Activated T-cell treated with anti-CD3 and anti-CD28 coated beads, Interleukin-2, amount 50 U/mL, for 24 hours (primary cell): ENCODE results near the gene PPIH.
A peak's percentile ranks its signal among the peaks of the same experiment; 100 is the strongest.
"Not testable (repeated sequence)": the region's sequence is repeated elsewhere in the genome, so short reads cannot be mapped to it uniquely, and the experiment has no call there.

Experiments used
- DNase-seq: peaks from one replicate; pipeline ENCODE4 v3.0.0-alpha.2; 2020
- H3K27ac Mint-ChIP-seq: 2 replicates; pipeline ENCODE4 v1.8.0; 2020; ENCODE audit warnings: mild to moderate bottlenecking, mixed read lengths
- H3K27me3 Mint-ChIP-seq: 2 replicates; pipeline ENCODE4 v1.8.0; 2020; ENCODE audit warnings: mixed read lengths
- H3K36me3 Mint-ChIP-seq: 2 replicates; pipeline ENCODE4 v1.8.0; 2020; ENCODE audit warnings: low read depth, mixed read lengths
- H3K4me1 Mint-ChIP-seq: 2 replicates; pipeline ENCODE4 v1.8.0; 2020; ENCODE audit warnings: low read depth, mixed read lengths
- H3K4me3 Mint-ChIP-seq: 2 replicates; pipeline ENCODE4 v1.8.0; 2020; ENCODE audit warnings: mild to moderate bottlenecking, moderate library complexity, mixed read lengths
- H3K9me3 Mint-ChIP-seq: 2 replicates; pipeline ENCODE4 v1.8.0; 2020; ENCODE audit warnings: mixed read lengths

The PPIH gene

DNA sequence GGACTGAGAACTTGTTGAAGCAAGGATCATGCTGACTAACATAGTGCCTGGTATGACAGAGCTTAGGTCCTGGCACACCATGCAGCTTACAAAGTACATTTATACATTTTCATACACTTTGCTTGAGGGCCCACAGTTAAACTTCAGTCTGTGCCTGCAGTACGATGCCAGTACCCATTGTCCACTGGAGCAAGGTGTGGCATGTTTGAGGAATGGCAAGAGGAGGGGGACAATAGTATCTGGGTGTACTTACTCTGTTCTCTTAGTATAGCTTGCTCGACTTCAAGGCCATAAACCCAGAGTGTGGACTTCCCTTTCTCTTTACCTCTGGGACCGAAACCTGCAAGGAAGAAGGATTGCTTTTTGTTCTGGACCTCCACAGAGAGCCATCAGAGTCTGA is 17.2 kb downstream of the PPIH start:
- H3K4me1 Mint-ChIP-seq: peaks cover 11% of the 10 kb centered on the region
- no peaks in the 10 kb centered on the region for H3K9me3 Mint-ChIP-seq
- H3K36me3 Mint-ChIP-seq: peaks cover 65% of the 10 kb centered on the region
- no peak for DNase-seq
- H3K27me3 Mint-ChIP-seq: no peaks in the 10 kb centered on the region
- H3K27ac Mint-ChIP-seq: no peak overlapping the region
- no peak overlapping the region for H3K4me3 Mint-ChIP-seq

DNA sequence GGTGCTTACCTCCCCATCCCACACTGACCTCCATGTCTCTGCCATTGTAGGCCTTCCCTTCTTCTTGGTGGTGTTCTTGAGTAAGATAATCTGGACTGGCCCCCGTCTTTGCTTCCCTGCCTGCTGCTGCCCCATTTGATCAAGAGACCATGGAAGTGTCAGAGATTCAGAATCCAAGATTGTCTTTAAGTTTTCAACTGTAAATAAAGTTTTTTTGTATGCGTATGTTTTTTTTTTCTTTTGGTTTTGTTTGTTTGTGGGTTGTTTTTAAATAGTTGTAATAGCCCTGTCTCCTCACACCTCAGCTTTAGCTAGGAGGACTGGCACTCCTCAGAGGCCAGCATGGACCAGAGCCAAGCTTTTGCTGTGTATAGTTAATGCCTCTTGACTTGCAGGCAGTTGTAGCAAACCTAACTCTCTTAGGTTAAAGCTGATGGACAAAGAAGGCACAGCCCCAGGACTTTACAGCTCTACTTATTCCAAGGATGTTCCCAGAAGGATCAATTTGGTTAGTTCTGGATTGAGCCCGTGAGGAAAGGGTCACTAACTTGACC is 18.4 kb downstream of the PPIH start:
- H3K4me3 Mint-ChIP-seq: no peak overlapping the region
- H3K4me1 Mint-ChIP-seq: peaks cover 21% of the 10 kb centered on the region
- H3K9me3 Mint-ChIP-seq: no peaks in the 10 kb centered on the region
- no peaks in the 10 kb centered on the region for H3K27me3 Mint-ChIP-seq
- H3K36me3 Mint-ChIP-seq: peaks cover 70% of the 10 kb centered on the region
- DNase-seq: no peak
- H3K27ac Mint-ChIP-seq: no peak overlapping the region

DNA sequence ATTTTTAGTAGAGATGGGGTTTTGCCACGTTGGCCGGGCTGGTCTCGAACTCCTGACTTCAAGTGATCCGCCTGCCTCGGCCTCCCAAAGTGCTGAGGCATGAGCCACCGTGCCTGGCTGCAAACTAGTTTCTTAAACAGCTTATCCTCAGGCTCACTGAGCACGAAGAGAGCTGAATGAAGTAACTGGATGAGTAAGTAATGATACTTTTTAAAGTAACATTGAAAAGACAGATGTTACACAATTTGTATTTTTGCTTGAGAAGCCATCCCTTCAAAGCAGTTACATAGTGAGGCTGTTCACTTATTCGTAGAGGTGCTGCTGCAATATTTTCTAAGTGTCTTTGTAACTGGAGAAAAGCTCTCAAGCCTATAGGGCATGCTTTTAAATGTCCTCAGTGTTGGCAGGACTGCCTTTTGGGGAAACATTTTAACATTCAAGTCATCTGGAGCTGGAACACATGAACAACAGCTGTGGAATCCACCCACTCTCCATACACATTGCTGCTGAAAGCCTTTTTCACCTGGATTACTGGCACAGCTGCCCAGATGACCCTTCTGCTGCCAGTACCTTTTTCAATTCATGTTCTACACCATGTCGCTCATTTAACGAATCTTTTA is 21.3 kb downstream of the PPIH start:
- peaks cover 26% of the 10 kb centered on the region for H3K4me1 Mint-ChIP-seq
- no peak overlapping the region for H3K27ac Mint-ChIP-seq
- H3K9me3 Mint-ChIP-seq: no peaks in the 10 kb centered on the region
- no peak for DNase-seq
- H3K27me3 Mint-ChIP-seq: no peaks in the 10 kb centered on the region
- no peak overlapping the region for H3K4me3 Mint-ChIP-seq
- H3K36me3 Mint-ChIP-seq: peaks cover 65% of the 10 kb centered on the region

DNA sequence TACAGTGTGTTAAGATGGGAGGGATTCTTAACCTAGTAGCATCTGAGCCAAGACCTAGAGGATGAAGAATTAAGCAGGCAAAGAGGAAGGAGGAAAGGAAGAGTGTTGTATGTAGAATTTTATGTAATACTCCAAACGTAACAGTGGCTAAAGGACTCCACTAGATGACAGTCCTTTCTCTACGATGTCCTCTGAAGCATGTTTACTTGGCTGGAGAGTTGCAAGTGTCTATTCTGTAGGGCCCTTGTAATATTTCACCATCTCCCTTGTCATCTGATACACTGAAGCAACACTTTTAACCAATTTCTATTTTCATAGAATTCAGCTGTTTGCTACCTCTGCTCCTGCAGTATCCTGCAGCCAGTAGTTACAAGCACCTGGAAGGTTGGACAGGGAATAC is 21.8 kb downstream of the PPIH start:
- no peaks in the 10 kb centered on the region for H3K27me3 Mint-ChIP-seq
- H3K36me3 Mint-ChIP-seq: peaks cover 65% of the 10 kb centered on the region
- H3K27ac Mint-ChIP-seq: no peak overlapping the region
- H3K4me1 Mint-ChIP-seq: peaks cover 32% of the 10 kb centered on the region
- DNase-seq: no peak
- no peaks in the 10 kb centered on the region for H3K9me3 Mint-ChIP-seq
- peak overlapping the region; percentile 88 for H3K4me3 Mint-ChIP-seq

DNA sequence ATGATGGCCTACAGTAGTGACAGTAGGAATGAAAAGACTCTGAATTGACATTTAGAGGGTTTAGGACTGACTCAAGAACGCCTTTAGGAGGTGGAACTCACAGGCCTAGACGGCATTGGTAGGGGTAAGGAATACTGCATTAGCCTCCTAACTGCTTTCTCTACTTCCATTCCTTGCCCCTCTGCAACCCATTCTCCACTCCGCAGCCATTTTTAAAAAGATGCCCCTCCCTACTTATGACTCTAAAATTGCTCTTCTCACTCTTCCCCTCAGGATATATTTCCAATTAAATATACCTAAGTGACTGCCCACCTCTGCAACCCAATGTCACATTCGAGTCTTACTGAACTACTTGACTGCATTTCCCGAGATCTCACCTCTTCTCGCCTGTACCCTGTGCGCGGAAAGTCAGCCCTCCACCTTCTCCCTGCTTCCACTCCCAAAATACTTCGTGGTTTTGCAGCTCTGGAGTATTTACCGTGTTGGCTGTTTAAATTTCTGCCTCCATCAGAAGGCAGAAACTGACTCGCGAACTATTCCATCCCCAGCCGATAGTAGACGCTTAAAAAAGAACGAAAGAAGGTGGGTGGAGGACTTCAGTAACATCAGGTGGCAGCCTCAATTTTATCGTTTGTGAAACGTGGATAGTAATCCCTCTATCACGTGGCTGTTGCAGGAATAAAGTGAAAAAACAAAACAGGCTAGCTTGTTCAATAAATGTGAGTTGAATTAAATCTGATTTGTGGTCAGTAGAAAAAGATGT is 22.9 kb downstream of the PPIH start:
- peaks cover 65% of the 10 kb centered on the region for H3K36me3 Mint-ChIP-seq
- H3K27ac Mint-ChIP-seq: peak overlapping the region; percentile 99
- peak; percentile 49 for DNase-seq
- H3K4me1 Mint-ChIP-seq: peaks cover 41% of the 10 kb centered on the region
- H3K9me3 Mint-ChIP-seq: no peaks in the 10 kb centered on the region
- no peaks in the 10 kb centered on the region for H3K27me3 Mint-ChIP-seq
- H3K4me3 Mint-ChIP-seq: peak overlapping the region; percentile 88

DNA sequence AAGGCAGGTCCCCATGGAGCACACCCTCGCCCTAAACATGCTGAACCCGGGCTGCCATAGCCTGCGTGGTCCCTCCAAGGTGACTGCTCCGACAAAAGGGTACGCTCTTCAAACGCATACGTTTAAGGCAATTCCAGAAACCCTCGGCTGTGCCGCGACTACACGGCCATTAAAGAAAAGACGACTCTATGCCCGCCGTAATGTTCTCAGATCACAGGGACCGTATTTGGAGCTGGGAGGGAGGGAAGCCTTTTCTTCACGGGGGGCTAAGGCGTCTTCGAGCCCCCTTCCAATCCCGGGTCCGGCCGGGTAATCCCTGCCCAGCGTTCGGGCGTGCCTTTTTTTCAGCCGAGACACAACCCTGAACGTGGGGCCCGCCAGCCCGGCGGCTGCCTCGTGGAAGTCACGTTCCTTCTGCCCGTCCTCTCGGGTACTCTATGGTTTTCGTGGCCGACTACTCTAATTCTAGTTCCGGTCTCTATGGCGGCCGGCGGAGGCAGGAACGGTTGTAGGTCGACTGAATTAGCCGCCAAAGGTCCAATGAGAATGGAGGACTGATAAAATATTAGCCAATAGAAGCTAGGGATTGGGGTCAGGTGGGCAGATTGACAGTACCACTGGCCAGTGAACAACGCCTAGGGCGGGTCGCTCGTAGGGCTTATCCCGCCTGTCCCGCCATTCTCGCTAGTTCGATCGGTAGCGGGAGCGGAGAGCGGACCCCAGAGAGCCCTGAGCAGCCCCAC is 23.7 kb downstream of the PPIH start, which contains the start of gene YBX1:
Gene YBX1 (plus strand): TSS at position 678 of the 743 bp plus-strand sequence. CDS start 148 bp downstream, outside the sequence.
- no peaks in the 10 kb centered on the region for H3K9me3 Mint-ChIP-seq
- H3K4me3 Mint-ChIP-seq: peak within 1 kb of the TSS; percentile 96
- no peaks in the 10 kb centered on the region for H3K27me3 Mint-ChIP-seq
- DNase-seq: peak; percentile 97
- H3K27ac Mint-ChIP-seq: peak within 1 kb of the TSS; percentile 99
- H3K36me3 Mint-ChIP-seq: peaks cover 65% of the 10 kb centered on the region
- peaks cover 49% of the 10 kb centered on the region for H3K4me1 Mint-ChIP-seq

DNA sequence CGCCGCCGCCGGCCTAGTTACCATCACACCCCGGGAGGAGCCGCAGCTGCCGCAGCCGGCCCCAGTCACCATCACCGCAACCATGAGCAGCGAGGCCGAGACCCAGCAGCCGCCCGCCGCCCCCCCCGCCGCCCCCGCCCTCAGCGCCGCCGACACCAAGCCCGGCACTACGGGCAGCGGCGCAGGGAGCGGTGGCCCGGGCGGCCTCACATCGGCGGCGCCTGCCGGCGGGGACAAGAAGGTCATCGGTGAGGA is 24.2 kb downstream of the PPIH start:
- not testable (repeated sequence) for DNase-seq, H3K27me3 Mint-ChIP-seq, H3K9me3 Mint-ChIP-seq
- H3K36me3 Mint-ChIP-seq: peaks cover 66% of the 10 kb centered on the region
- peaks cover 54% of the 10 kb centered on the region for H3K4me1 Mint-ChIP-seq
- peak overlapping the region; percentile 99 for H3K27ac Mint-ChIP-seq
- peak overlapping the region; percentile 88 for H3K4me3 Mint-ChIP-seq

DNA sequence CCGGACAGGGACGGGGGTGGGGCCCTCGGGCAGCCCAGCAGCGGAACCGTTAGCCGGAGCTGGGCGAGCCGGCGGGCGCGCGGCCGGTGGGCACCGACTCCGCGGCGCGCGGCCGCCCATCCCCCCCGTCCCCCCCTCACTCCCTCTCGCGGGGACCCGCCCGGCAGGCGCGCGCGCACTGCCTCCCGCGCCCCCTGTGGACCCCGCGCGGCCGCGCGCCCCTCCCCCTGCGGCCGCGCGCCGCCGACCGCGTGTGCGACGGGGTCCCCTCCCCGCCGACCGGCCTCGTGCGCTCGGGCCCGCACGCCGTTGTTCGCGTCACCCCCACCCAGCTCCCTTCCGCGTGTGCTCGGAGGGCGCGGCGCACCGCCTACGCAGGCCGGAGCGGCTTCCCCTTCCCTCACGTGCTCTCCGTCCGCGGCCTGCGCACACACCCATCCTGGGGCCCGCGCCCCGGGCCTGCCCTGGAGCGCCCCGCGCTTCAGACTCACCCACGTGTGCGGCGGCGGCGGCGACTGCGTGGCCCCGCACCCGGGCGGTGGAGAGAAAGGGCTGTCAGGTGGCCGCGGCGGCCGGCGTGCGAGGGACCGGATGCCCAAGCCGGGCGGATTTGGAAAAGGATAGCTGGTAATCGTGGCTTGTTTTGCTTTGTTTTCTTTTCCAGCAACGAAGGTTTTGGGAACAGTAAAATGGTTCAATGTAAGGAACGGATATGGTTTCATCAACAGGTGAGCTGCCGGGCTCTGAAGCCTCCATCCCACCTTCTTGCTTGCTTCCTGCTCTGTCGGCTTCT is 24.7 kb downstream of the PPIH start:
- DNase-seq: peak; percentile 79
- no peaks in the 10 kb centered on the region for H3K27me3 Mint-ChIP-seq
- no peaks in the 10 kb centered on the region for H3K9me3 Mint-ChIP-seq
- H3K4me1 Mint-ChIP-seq: peaks cover 60% of the 10 kb centered on the region
- H3K4me3 Mint-ChIP-seq: peak overlapping the region; percentile 96
- H3K36me3 Mint-ChIP-seq: peaks cover 69% of the 10 kb centered on the region
- peak overlapping the region; percentile 96 for H3K27ac Mint-ChIP-seq

DNA sequence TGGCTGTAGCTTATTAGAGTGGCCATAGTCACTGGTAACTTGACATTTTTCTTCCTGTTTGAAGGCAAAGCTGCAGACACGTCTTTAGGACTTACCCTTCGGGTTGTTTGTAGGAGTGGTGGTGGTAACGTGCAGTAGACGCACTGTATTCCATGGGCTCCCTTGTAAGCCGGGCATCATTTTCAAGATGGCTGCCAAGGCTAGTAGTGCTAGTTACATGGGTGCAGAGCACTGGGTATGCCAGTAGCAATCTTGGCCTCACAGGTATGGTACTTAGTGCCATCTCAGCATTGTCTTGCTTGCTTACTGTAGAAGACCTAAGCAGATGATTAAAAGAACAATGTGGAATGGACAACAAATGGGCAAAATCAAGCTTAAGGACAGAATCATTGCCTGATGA is 25.9 kb downstream of the PPIH start:
- H3K4me3 Mint-ChIP-seq: peak overlapping the region; percentile 96
- no peak for DNase-seq
- H3K36me3 Mint-ChIP-seq: peaks cover 78% of the 10 kb centered on the region
- no peaks in the 10 kb centered on the region for H3K9me3 Mint-ChIP-seq
- peaks cover 69% of the 10 kb centered on the region for H3K4me1 Mint-ChIP-seq
- peak overlapping the region; percentile 96 for H3K27ac Mint-ChIP-seq
- no peaks in the 10 kb centered on the region for H3K27me3 Mint-ChIP-seq

DNA sequence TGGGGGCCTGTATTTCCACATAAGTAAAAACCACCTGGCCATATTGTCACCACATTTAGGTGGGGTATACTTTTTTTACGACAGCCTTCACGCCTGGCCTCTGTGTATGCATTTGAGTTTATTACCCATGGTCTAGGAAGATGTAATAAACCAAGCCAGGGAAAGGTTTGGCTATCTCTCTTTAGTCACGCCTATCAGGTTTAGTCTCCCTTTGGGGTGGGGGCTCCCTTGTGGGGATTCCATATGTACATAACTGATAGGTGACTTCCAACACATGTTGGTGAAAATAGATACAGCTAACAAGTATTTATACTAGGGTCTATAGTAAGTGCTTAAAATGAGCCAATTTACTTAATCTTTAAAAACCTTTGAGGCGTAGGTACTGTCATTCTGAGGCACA is 28.2 kb downstream of the PPIH start:
- Mint-ChIP-seq H3K27me3 (no peaks in the 10 kb centered on the region), H3K4me3 (peak overlapping the region; percentile 96), H3K9me3 (no peaks in the 10 kb centered on the region), H3K4me1 (peaks cover 73% of the 10 kb centered on the region), H3K36me3 (peaks cover 94% of the 10 kb centered on the region), H3K27ac (peak overlapping the region; percentile 67)
- no peak for DNase-seq

DNA sequence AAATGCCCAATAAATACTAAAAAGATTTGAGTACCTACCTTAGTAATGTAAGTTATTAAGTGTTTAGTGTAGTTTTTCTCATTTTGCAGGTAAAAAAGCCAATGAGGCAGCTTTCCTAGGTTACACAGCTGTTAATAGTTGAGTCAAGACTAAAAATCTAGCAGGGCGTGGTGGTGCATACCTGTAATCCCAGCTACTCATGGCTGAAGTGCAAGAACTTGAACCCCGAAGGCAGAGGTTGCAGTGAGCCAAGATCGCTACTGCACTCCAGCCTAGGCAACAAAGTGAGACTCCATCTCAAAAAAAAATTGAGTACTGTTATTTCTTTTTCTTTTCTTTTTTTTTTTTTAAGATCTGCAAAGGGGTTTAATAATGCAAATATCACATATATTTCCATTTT is 31.7 kb downstream of the PPIH start:
- no peaks in the 10 kb centered on the region for H3K27me3 Mint-ChIP-seq
- H3K9me3 Mint-ChIP-seq: no peaks in the 10 kb centered on the region
- H3K4me1 Mint-ChIP-seq: peaks cover 95% of the 10 kb centered on the region
- peak overlapping the region; percentile 62 for H3K4me3 Mint-ChIP-seq
- peaks cover 100% of the 10 kb centered on the region for H3K36me3 Mint-ChIP-seq
- no peak for DNase-seq
- H3K27ac Mint-ChIP-seq: peak overlapping the region; percentile 85

DNA sequence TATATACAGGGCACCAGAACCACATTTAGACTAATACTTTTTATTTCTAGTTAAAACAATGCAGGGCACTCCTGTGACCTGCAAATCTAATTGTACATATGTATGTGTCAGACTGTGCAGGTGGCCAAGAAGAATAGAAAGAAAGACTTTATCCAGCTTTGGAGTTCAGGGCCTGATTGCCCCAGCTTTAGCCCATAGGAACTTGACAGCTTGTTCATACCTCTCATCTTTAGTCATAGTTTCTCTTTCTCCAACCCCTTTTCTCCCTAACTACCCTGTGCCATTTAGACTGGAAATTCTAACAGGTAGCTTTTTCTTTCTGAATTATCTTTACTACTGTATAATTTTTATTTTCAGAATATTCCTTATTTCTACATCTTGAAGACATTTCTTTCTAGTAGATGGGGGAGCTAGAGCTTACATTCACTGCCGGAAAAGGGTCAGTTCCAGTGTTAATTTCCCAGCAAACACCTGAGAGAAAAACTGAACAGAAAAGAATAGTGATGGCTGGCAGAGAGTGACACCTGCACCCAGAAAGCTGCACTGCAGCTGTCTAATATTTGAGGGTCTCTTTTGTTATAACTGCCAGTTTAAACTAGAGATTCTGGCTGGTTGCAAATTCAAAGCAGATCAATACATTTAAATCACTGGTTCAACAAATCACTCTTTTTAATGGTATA is 32.4 kb downstream of the PPIH start:
- Mint-ChIP-seq H3K36me3 (peaks cover 100% of the 10 kb centered on the region), H3K4me1 (peaks cover 95% of the 10 kb centered on the region), H3K27me3 (no peaks in the 10 kb centered on the region), H3K27ac (peak overlapping the region; percentile 85), H3K4me3 (peak overlapping the region; percentile 62), H3K9me3 (no peaks in the 10 kb centered on the region)
- no peak for DNase-seq

DNA sequence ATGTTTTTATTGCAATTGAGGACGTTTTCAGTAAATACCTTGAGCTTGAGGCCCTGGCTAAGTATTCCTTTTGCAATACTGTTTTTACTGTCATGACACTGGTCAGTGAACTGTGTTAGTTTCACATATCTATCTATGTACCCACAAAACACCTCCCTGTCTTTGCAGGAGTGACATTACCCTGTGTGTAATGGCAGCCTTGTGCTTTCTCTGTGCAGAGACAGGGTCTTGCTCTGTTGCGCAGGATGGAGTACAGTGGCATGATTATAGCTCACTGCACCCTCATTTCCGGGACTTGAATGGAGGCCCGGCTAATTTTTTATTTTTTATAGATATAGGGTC is 32.9 kb downstream of the PPIH start:
- no peak for DNase-seq
- peak overlapping the region; percentile 85 for H3K27ac Mint-ChIP-seq
- peaks cover 95% of the 10 kb centered on the region for H3K4me1 Mint-ChIP-seq
- peaks cover 100% of the 10 kb centered on the region for H3K36me3 Mint-ChIP-seq
- H3K4me3 Mint-ChIP-seq: peak overlapping the region; percentile 62
- no peaks in the 10 kb centered on the region for H3K27me3 Mint-ChIP-seq
- no peaks in the 10 kb centered on the region for H3K9me3 Mint-ChIP-seq

DNA sequence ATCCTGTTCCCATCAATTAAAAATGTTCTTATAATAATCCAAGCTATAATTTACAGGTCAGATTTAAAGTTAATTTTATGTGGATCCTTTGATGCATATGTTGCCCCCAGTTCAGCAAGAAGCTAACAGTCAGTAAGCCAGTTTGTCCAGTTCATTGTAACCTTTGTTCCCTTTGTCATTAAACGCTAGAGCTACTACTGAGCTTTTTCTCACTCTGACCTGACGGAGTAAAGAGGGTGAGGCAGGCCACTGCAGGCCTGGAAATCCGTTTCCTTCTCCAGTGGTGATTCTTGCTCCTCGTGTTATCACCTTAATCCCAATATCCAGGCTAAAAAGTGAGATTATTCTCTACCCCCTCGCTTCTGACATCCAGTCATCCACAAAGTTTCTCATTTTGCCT is 34.2 kb downstream of the PPIH start:
- no peak for DNase-seq
- Mint-ChIP-seq H3K4me3 (peak overlapping the region; percentile 44), H3K27ac (peak overlapping the region; percentile 70), H3K4me1 (peaks cover 86% of the 10 kb centered on the region), H3K36me3 (peaks cover 100% of the 10 kb centered on the region), H3K27me3 (no peaks in the 10 kb centered on the region), H3K9me3 (no peaks in the 10 kb centered on the region)
